ENCODE measurements around the gene LRCH4.
A peak's percentile ranks its signal among the peaks of the same experiment; 100 is the strongest.
"Not testable (repeated sequence)": the region's sequence is repeated elsewhere in the genome, so short reads cannot be mapped to it uniquely, and the experiment has no call there.

Gene LRCH4

DNA sequence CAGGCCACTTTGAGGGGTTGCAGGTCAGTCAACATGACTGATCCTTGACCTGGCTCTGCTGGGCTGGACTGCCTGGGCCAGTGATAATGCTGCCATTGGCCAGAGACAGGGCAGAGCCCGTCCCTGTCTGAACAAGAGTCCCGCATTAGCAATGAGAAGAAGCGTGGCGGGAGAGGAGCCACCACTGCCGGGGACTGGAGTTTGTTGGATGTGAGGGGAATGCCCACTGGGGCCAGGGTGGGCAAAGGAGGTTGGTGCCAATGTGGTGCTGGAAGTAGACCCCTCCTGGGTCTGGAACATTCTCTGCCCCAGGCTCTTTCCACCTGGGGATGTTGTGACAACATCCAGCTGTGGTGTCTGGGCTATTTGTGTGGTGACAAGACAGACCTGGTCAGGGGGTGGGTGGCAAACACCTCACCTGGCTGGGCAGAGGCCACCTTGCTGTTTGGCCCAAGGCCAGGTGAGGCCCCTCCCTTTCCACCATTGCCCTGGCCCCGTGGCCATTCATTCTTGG is 19.9 kb downstream of the LRCH4 start:
- no peak for DNase-seq (ENCODE audit: low read depth)
- TF ChIP-seq, protein P1, sequence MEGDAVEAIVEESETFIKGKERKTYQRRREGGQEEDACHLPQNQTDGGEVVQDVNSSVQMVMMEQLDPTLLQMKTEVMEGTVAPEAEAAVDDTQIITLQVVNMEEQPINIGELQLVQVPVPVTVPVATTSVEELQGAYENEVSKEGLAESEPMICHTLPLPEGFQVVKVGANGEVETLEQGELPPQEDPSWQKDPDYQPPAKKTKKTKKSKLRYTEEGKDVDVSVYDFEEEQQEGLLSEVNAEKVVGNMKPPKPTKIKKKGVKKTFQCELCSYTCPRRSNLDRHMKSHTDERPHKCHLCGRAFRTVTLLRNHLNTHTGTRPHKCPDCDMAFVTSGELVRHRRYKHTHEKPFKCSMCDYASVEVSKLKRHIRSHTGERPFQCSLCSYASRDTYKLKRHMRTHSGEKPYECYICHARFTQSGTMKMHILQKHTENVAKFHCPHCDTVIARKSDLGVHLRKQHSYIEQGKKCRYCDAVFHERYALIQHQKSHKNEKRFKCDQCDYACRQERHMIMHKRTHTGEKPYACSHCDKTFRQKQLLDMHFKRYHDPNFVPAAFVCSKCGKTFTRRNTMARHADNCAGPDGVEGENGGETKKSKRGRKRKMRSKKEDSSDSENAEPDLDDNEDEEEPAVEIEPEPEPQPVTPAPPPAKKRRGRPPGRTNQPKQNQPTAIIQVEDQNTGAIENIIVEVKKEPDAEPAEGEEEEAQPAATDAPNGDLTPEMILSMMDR (conservative IDR thresholded peaks at IDR 0.05; ENCODE audit: control insufficient read depth, insufficient read depth, low read depth, low read length) = no peak
- H3K4me3 ChIP-seq (ENCODE audit: control insufficient read depth, low read depth, low read length) = no peak overlapping the region

DNA sequence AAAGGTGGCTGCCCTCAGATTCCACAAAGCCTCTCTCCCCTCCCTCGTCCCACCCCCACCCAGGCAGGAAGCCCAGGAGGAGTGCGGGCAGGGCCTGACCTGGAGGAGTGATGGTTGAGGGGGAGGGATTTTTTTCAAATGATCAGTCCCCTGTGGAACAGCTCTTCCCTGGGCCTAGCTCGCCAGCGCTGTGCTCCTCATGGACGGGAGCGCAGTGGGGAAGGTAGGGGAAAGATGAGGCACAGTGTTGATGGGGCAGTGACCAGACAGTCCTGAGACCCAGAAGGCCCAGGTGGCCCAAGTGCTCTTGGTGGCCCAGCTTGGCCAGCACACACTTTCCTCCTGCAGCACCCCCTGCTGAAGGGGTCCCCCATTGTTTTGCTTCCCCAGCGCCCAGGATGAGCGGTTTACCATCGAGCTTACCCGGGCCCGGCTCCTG is 20.8 kb downstream of the LRCH4 start:
- TF ChIP-seq, protein P1 (conservative IDR thresholded peaks at IDR 0.05; ENCODE audit: control insufficient read depth, insufficient read depth, low read depth, low read length) = no peak
- DNase-seq (ENCODE audit: low read depth) = no peak
- H3K4me3 ChIP-seq (ENCODE audit: control insufficient read depth, low read depth, low read length) = no peak overlapping the region

DNA sequence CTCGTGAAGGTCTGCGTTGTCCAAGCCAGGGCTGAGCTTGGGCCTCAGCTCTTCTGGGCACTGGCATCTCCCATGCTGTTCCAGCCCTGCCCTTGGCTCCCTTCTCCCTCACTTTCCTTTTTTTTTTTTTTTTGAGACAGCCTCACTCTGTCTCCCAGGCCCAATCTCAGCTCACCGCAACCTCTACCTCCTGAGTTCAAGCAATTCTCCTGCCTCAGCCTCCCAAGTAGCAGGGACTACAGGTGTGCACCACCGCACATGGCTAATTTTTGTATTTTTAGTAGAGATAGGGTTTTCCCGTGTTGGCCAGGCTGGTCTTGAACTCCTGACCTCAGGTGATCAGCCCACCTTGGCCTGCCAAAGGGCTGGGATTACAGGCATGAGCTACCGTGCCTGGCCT is 21.5 kb downstream of the LRCH4 start:
- not testable (repeated sequence) for DNase-seq (ENCODE audit: low read depth); H3K4me3 ChIP-seq (ENCODE audit: control insufficient read depth, low read depth, low read length)

DNA sequence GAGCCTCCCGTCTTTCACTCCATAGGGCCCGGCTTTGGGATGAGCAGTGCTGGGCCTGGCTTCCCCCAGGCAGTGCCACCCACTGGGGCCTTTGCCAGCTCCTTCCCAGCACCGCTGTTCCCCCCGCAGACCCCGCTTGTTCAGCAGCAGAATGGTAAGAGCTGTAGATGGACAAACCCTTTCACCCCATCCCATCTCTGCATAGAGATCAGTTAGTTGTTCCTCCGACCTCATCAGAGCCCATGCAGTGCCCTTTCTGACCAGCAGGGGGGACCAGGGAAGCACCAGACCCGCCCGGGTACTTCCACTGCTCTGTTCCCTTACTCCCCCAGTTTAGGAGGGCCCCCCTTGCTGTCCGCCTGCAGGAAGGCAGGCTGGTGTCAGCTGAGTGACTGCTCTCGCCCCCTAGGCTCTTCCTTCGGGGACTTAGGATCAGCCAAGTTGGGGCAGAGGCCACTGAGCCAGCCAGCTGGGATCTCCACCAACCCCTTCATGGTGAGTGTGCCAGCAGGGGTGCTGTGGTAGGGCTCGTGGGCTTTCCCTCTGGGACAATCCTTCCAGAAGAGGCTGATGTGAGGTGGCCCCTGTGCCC is 22.0 kb downstream of the LRCH4 start:
- DNase-seq (ENCODE audit: low read depth) = peak; percentile 64

DNA sequence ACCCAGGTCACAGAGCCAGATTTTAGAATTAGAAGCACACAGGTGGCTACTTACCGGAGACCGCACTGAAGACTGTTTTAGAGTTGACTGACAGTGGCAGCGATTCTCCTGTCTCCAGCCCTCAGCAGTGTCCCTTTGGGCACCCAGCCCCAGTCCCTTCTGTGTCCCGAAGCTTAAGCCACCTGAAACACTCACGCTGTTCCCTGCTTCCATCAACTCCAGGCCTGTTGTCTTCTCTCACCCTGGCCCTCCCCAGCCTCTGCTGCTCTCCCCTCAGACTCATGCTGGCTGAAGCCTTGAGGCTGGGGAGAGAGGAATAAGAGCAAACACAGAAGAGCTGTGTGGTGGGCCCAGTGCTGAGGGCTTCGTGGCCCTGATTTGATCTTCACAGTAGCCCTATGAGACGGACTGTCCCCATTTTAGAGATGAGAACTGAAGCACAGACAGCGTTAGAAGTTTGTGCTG is 22.8 kb downstream of the LRCH4 start:
- H3K4me3 ChIP-seq (ENCODE audit: control insufficient read depth, low read depth, low read length) = no peak overlapping the region
- TF ChIP-seq, protein P1 (conservative IDR thresholded peaks at IDR 0.05; ENCODE audit: control insufficient read depth, insufficient read depth, low read depth, low read length) = no peak
- no peak for DNase-seq (ENCODE audit: low read depth)

More for the DNA sequence above, 22.0 kb downstream of the LRCH4 start:
- H3K4me3 ChIP-seq (ENCODE audit: control insufficient read depth, low read depth, low read length) = no peak overlapping the region
- TF ChIP-seq, protein P1 (conservative IDR thresholded peaks at IDR 0.05; ENCODE audit: control insufficient read depth, insufficient read depth, low read depth, low read length) = peak; percentile 95

DNA sequence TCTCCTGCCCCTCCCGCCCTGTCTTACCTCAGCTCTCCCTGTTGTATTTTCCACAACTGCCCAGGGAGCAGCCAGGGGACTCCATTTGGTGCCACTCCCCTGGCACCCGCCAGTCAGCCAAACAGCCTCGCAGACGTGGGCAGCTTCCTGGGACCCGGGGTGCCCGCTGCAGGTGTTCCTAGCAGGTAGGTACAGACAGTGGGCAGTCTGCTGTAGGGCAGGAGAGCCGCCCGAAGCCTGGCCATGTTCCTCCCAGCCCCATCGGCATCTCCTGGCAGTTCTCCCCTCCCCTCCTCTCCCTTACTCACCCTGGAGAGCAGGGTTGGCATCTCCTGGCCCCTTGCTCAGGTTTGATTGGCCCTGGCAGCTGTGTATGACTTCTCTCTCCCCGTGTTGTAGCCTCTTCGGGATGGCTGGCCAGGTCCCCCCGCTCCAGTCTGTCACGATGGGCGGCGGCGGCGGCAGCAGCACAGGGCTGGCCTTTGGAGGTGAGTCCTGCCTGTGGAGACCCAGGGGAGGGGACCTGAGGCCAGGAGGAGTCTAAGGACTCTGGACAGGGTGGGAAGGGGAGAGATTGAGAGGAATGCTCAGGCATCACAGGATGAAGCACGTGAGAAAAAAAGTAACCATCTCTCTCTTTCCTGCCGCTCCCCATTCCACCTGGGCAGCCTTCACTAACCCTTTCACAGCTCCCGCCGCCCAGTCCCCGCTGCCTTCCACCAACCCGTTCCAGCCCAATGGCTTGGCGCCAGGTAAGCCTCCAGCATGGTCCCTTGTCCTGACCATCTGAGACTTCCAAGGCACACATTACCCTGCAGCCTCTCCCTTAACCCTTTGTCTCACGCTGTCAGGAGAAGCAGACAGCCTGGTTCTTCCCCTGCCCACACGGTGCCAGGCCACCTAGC is 23.5 kb downstream of the LRCH4 start:
- H3K4me3 ChIP-seq (ENCODE audit: control insufficient read depth, low read depth, low read length) = no peak overlapping the region
- TF ChIP-seq, protein P1 (conservative IDR thresholded peaks at IDR 0.05; ENCODE audit: control insufficient read depth, insufficient read depth, low read depth, low read length) = no peak
- no peak for DNase-seq (ENCODE audit: low read depth)

Data from fibroblast of mammary gland (primary cell).